HTERT RPE-1 (cell line): ENCODE results near the gene CBX8.
"Not testable (repeated sequence)": the region's sequence is repeated elsewhere in the genome, so short reads cannot be mapped to it uniquely, and the experiment has no call there.

Source experiments
- in situ Hi-C: fragments of 300-500 bp; cut with MboI; formaldehyde crosslinking; loops from 4 replicates; pipeline ENCODE4 v1.14.3; 2020; ENCODE audit warnings: low sequenced_read_pairs

Gene CBX8

GRCh38 chr17:79757140-79757745, 39.6 kb downstream of the CBX8 start:
- in situ Hi-C loops = no loop called here

GRCh38 chr17:79755591-79755990, 41.3 kb downstream of the CBX8 start:
- in situ Hi-C loops = no loop called here

DNA sequence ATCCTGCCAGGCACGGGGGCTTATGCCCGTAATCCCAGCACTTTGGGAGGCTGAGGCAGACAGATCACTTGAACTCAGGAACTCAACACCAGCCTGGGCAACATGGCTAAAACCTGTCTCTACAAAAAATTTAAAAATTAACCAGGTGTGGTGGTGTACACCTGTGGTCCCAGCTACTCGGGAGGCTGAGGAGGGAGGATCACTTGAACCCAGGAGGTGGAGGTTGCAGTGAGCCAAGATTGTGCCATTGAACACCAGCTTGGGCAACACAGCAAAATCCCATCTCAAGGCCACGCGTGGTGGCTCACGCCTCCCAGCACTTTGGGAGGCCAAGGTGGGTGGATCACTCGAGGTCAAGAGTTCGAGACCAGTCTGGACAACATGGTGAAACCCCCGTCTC, 42.0 kb downstream of the CBX8 start:
- in situ Hi-C loops = not testable (repeated sequence)

DNA sequence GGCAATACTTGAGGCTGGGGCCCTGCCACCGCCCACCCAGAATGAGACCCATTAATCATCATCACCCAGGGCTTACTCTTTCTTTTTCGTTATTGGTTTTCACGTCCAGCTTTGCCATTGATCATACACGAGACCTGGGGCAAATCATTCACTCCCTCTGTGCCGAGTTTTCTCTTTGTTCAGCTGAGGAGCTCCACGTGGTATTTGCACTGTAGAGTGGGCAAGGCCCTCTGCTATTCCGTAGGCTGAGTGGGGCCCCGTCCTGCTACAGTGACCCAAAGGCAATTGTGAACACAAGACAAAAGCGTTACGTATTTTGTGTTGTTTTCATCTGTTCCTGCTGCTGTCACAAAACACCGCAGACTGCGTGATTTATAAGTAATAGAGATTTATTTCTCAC, 42.5 kb downstream of the CBX8 start:
- in situ Hi-C loops = no loop called here

DNA sequence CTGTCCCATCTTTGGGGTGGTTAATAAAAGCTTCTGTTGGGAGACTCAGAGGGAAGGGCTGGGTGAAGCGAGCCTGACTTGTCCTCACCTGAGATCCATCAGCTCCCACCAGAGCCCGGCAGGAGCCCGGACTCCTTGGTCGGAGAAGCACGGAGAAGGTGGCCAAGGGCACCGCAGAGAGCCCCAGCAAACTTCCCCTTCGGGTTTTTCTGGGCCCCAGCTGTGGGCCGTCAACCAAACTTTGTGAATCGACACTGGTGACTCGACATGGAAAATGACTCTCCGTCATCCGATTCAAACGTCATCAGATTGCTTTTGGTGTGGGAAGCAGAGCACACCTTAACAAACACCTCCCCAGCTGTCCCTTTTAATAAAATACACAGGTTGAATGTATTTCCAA, 44.7 kb downstream of the CBX8 start:
- in situ Hi-C loops = no loop called here

- in situ Hi-C loops = no loop called here
Measured at GRCh38 chr17:79750650-79751545, 46.0 kb downstream of the CBX8 start.

DNA sequence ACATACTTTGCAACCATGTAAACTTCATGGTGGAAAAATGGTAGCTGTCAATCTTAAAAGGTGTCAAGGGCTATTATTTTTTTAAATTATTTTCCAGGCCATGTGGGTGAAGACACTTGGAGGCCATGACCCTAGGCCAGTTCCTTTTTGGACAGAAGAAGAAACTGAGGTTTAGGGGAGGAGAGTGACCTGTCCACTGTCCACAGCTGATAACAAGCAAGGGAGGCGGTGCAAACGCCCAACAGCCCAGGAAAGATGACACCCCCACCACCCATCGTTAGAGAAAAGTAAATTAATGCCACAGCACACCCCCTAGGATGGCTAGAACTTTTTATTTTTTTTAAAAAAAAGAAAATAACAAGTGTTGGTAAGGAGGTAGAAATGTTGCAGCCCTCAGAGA, 46.9 kb downstream of the CBX8 start:
- in situ Hi-C loops = no loop called here

GRCh38 chr17:79749156-79749815, 47.6 kb downstream of the CBX8 start:
- in situ Hi-C loops = no loop called here

DNA sequence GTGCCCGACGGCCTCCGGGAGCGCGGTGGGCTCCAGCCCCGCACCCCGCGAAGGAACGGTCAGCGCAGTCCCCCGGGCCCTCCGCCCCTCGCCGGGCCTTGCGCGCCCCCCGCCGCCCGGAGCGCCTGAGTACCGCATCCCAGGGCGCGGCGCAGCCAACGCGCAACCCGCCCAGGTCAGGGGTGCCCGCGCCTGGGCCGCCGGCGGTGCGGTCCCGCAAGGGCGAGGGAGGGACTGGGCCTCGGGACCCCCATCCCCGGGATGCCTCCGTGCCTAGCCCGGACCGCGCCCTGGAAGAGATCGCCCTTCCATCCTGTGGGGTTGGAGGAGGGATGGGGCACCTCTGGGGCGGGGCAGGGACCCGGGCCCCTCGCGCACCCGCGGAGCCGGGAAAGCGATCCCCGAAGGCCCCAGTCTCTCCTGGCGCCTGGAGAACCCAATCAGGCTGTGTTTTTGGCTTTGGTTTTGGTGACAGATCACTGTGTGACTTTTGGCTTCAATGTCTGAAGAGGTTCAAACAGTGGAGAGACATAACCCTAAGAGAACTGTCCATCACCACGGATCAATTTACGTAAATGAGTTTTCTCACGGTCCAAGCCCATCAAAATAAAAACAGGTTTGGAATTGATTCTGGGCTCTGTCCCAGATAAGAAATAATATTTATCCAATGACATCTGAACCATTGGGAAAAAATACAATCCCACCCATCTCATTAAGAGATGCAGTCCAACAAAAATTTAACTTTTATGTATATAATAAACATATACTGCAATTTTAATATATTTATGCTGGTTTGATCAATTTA, 48.4 kb downstream of the CBX8 start:
- in situ Hi-C loops = no loop called here

GRCh38 chr17:79747508-79748294, 49.2 kb downstream of the CBX8 start:
- in situ Hi-C loops = no loop called here

DNA sequence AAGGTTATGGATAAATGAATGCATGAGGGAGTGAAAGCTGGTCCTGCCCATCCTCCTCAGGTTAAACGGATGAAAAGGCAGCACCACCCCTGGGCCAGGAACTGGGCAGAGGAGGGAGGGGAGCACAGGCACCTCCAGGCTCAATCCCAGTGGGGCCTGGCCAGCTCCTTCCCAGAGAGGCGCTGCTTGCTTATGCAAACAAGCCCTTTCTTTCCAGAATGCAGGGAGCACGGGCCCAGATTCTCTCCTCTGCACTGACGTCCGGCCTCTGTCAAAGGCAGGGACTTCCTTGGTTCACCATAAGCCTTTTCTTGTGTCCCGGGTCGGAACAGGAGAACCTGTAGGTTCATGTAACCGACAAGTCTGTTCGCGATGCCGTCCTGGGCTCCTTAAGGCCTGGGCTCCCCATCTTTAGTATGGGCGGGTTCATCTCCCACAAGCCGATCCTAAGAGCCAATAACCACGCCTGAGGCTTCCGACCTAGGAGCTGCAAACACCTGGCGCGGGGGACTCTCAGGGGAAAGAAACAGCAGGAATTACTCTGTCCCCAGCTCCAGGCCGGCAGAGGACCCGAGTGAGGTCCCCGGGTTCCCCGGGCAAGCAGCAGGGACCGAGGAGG, 49.9 kb downstream of the CBX8 start:
- in situ Hi-C loops = no loop called here

- in situ Hi-C loops = no loop called here
Measured at GRCh38 chr17:79745641-79746105, 51.2 kb downstream of the CBX8 start.

- in situ Hi-C loops = no loop called here
Measured at GRCh38 chr17:79743614-79744013, 53.3 kb downstream of the CBX8 start.

DNA sequence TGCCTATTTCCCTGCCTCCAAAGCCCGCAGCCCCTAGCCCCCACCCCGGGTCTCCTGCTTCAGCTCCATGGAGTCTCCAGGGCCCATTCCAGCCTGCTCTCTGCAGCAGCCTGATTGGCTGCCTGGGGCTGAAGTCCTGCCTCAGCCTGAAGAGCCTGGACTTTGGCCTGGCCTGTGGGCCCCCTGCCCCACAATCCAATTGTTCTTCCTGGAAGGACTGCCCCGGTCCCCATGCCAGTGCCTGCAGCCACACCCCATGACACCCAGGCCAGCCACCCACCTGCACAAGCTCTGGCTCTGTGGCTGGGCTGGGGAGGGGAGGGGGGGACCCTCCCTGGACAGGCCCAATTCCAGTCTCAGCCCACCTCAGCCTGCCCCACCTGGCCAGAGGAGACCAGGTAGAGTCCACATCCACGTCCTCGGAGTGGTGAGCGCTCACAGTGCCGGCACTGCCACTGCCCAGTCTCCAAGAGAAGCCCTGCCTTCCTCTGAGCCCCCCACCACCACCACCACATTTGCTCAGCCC, 53.9 kb downstream of the CBX8 start:
- in situ Hi-C loops = no loop called here

GRCh38 chr17:79742589-79742918, 54.3 kb downstream of the CBX8 start:
- in situ Hi-C loops = no loop called here
